Loucy (cell line): ENCODE data around the gene RASA4B.
"Not testable (repeated sequence)": the region's sequence is repeated elsewhere in the genome, so short reads cannot be mapped to it uniquely, and the experiment has no call there.

ENCODE experiments used
- H2AFZ ChIP-seq: fragments of 200-600 bp; sonication (generic); 2 replicates; pipeline ENCODE4 v1.6.0; 2016; ENCODE audit warnings: antibody characterized with exemption, mild to moderate bottlenecking, low read length, moderate library complexity
- H3F3A ChIP-seq: fragments of 200-600 bp; 2 replicates; pipeline ENCODE4 v1.6.0; 2016; ENCODE audit warnings: antibody characterized with exemption, low read depth, mild to moderate bottlenecking
- H3K27me3 ChIP-seq: fragments of 200-600 bp; sonication (generic); 2 replicates; pipeline ENCODE4 v1.6.1; 2014; ENCODE audit warnings: low read length, mild to moderate bottlenecking; ENCODE audit not compliant: insufficient read depth, poor library complexity, severe bottlenecking
- H3K36me3 ChIP-seq: fragments of 200-600 bp; sonication (generic); 2 replicates; pipeline ENCODE4 v1.6.1; 2016; ENCODE audit warnings: low read length; ENCODE audit not compliant: insufficient read depth
- H3K4me1 ChIP-seq: fragments of 200-600 bp; sonication (generic); 2 replicates; pipeline ENCODE4 v1.5.1; 2014; ENCODE audit warnings: low read length, mild to moderate bottlenecking; ENCODE audit not compliant: insufficient read depth, poor library complexity, severe bottlenecking
- H3K4me2 ChIP-seq: fragments of 200-600 bp; sonication (generic); 2 replicates; pipeline ENCODE4 v1.6.0; 2014; ENCODE audit warnings: antibody characterized with exemption, low read length, low read depth, mild to moderate bottlenecking; ENCODE audit not compliant: poor library complexity, severe bottlenecking
- H3K4me3 ChIP-seq: fragments of 200-600 bp; sonication (generic); 2 replicates; pipeline ENCODE4 v1.5.1; 2014; ENCODE audit warnings: low read length, mild to moderate bottlenecking, mixed read lengths; ENCODE audit not compliant: poor library complexity, severe bottlenecking
- H3K79me2 ChIP-seq: fragments of 200-600 bp; sonication (generic); 2 replicates; pipeline ENCODE4 v1.6.1; 2014; ENCODE audit warnings: low read length; ENCODE audit not compliant: insufficient read depth
- H3K9ac ChIP-seq: fragments of 200-600 bp; sonication (generic); 2 replicates; pipeline ENCODE4 v1.6.0; 2014; ENCODE audit warnings: mild to moderate bottlenecking, low read depth, low read length, moderate library complexity; ENCODE audit not compliant: poor library complexity, severe bottlenecking
- H3K9me2 ChIP-seq: fragments of 200-600 bp; sonication (generic); replicated peaks from 2 replicates; pipeline ENCODE4 v1.6.1; 2016; ENCODE audit warnings: low read depth, low read length, mixed read lengths
- H3K9me3 ChIP-seq: fragments of 200-600 bp; sonication (generic); 2 replicates; pipeline ENCODE4 v1.6.1; 2014; ENCODE audit warnings: mild to moderate bottlenecking, antibody characterized with exemption, low read length, low read depth; ENCODE audit not compliant: insufficient read depth
- H4K20me1 ChIP-seq: fragments of 200-600 bp; sonication (generic); 2 replicates; pipeline ENCODE4 v1.6.0; 2014; ENCODE audit warnings: antibody characterized with exemption, low read length, mild to moderate bottlenecking; ENCODE audit not compliant: insufficient read depth, poor library complexity, severe bottlenecking

The RASA4B gene

GRCh38 chr7:102524803-102525202 is 7.2 kb upstream of the RASA4B start:
- not testable (repeated sequence) for H3K36me3 ChIP-seq, H3K4me2 ChIP-seq, H3F3A ChIP-seq, H3K4me3 ChIP-seq, H3K4me1 ChIP-seq, H3K79me2 ChIP-seq, H3K27me3 ChIP-seq, H4K20me1 ChIP-seq, H3K9ac ChIP-seq, H3K9me3 ChIP-seq, H2AFZ ChIP-seq, H3K9me2 ChIP-seq

- H3F3A ChIP-seq, H3K9ac ChIP-seq, H3K4me3 ChIP-seq, H4K20me1 ChIP-seq, H3K27me3 ChIP-seq, H3K4me1 ChIP-seq, H3K9me2 ChIP-seq, H3K4me2 ChIP-seq, H2AFZ ChIP-seq, H3K36me3 ChIP-seq, H3K9me3 ChIP-seq, H3K79me2 ChIP-seq: not testable (repeated sequence)
These were observed 3.2 kb upstream of the RASA4B start for GRCh38 chr7:102520797-102521196.

GRCh38 chr7:102516951-102517350 is 626 bp downstream of the RASA4B start:
- not testable (repeated sequence) for H3K9me2 ChIP-seq, H3K79me2 ChIP-seq, H3F3A ChIP-seq, H3K4me2 ChIP-seq, H3K9ac ChIP-seq, H2AFZ ChIP-seq, H3K4me3 ChIP-seq, H3K4me1 ChIP-seq, H4K20me1 ChIP-seq, H3K36me3 ChIP-seq, H3K27me3 ChIP-seq, H3K9me3 ChIP-seq

- not testable (repeated sequence) for H3K9ac ChIP-seq, H4K20me1 ChIP-seq, H3K4me3 ChIP-seq, H3K4me1 ChIP-seq, H3K79me2 ChIP-seq, H2AFZ ChIP-seq, H3K9me3 ChIP-seq, H3F3A ChIP-seq, H3K4me2 ChIP-seq, H3K36me3 ChIP-seq, H3K27me3 ChIP-seq, H3K9me2 ChIP-seq
These were observed 1.7 kb downstream of the RASA4B start for GRCh38 chr7:102515889-102516288.

- H3K79me2 ChIP-seq, H3K9ac ChIP-seq, H4K20me1 ChIP-seq, H3K4me3 ChIP-seq, H3K4me2 ChIP-seq, H3K27me3 ChIP-seq, H3K9me2 ChIP-seq, H3K36me3 ChIP-seq, H3K4me1 ChIP-seq, H2AFZ ChIP-seq, H3K9me3 ChIP-seq, H3F3A ChIP-seq: not testable (repeated sequence)
These were observed 2.5 kb downstream of the RASA4B start for GRCh38 chr7:102514881-102515721.

GRCh38 chr7:102512642-102513221 is 4.8 kb downstream of the RASA4B start:
- H3K36me3 ChIP-seq, H3F3A ChIP-seq, H3K79me2 ChIP-seq, H3K4me1 ChIP-seq, H3K9me3 ChIP-seq, H3K9me2 ChIP-seq, H4K20me1 ChIP-seq, H3K27me3 ChIP-seq: not testable (repeated sequence)
- peak overlapping the region; percentile 68 for H3K4me3 ChIP-seq
- 0 out of 2 replicates have a peak overlapping the region, but pooled peaks have one; percentile 55 for H2AFZ ChIP-seq
- peak overlapping the region; percentile 68 for H3K4me2 ChIP-seq
- peak overlapping the region; percentile 58 for H3K9ac ChIP-seq

GRCh38 chr7:102511860-102512522 is 5.6 kb downstream of the RASA4B start:
- H3K4me2 ChIP-seq = peak overlapping the region; percentile 68
- not testable (repeated sequence) for H3K79me2 ChIP-seq
- peak overlapping the region; percentile 68 for H3K4me3 ChIP-seq

More at GRCh38 chr7:102511860-102512522, 5.6 kb downstream of the RASA4B start:
- H3K9ac ChIP-seq, H3K9me2 ChIP-seq, H2AFZ ChIP-seq, H3K36me3 ChIP-seq, H3K4me1 ChIP-seq, H3F3A ChIP-seq, H3K9me3 ChIP-seq, H3K27me3 ChIP-seq, H4K20me1 ChIP-seq: not testable (repeated sequence)
